Esophagus squamous epithelium (tissue), 4 donors: Measurements from ENCODE around the gene LMO1.

Experiments
- CTCF ChIP-seq, 6 experiments: fragments of 450-650 bp in 4 of 6; fragments of 200-600 bp in 2 of 6; sonication (generic) in 2 of 6; IDR thresholded peaks; one replicate each; pipeline ENCODE4 v1.5.1; 2016 to 2019; ENCODE audit warnings: antibody characterized with exemption in 6 of 6, mild to moderate bottlenecking in 4 of 6, moderate library complexity in 4 of 6
- POLR2A ChIP-seq, 4 donors: fragments of 450-650 bp; IDR thresholded peaks; one replicate each; pipeline ENCODE4 v1.6.1; 2017; ENCODE audit warnings: antibody characterized with exemption in 4 of 4, mild to moderate bottlenecking in 4 of 4, moderate library complexity in 3 of 4

GRCh38 chr11:8277691-8278090, 14.0 kb upstream of the LMO1 start:
- TF ChIP-seq CTCF (IDR thresholded peaks at IDR 0.05) (no peak), POLR2A (IDR thresholded peaks at IDR 0.05) (no peak)
